Ishikawa (cell line): ENCODE measurements around the gene CABP4.

Source experiments
- CEBPB ChIP-seq: IDR thresholded peaks from 2 replicates; pipeline ENCODE4 v1.6.1; 2012
- CREB1 ChIP-seq: IDR thresholded peaks from 2 replicates; pipeline ENCODE4 v1.6.1; 2012; ENCODE audit warnings: low read depth
- EGR1 ChIP-seq: IDR thresholded peaks from 2 replicates; pipeline ENCODE4 v1.6.1; 2012
- EP300 ChIP-seq: IDR thresholded peaks from 2 replicates; pipeline ENCODE4 v1.6.1; 2012; ENCODE audit warnings: borderline replicate concordance
- FOXM1 ChIP-seq: IDR thresholded peaks from 2 replicates; pipeline ENCODE4 v1.6.1; 2012; ENCODE audit warnings: low read depth, borderline replicate concordance
- NFIC ChIP-seq: IDR thresholded peaks from 2 replicates; pipeline ENCODE4 v1.6.1; 2012
- RAD21 ChIP-seq: IDR thresholded peaks from 2 replicates; pipeline ENCODE4 v1.6.1; 2012; ENCODE audit warnings: low read depth
- TAF1 ChIP-seq: IDR thresholded peaks from 2 replicates; pipeline ENCODE4 v1.6.1; 2012; ENCODE audit warnings: low read depth, mild to moderate bottlenecking
- TCF12 ChIP-seq: IDR thresholded peaks from 2 replicates; pipeline ENCODE4 v1.6.1; 2012; ENCODE audit warnings: low read depth
- TEAD4 ChIP-seq: IDR thresholded peaks from 2 replicates; pipeline ENCODE4 v1.6.1; 2012
- YY1 ChIP-seq: IDR thresholded peaks from 2 replicates; pipeline ENCODE4 v1.6.1; 2012; ENCODE audit warnings: low read depth
- ZBTB7A ChIP-seq: IDR thresholded peaks from 2 replicates; pipeline ENCODE4 v1.6.1; 2012; ENCODE audit warnings: low read depth
- TF ChIP-seq, protein P1 (sequence below): IDR thresholded peaks from 2 replicates; pipeline ENCODE4 v1.6.1; 2012; ENCODE audit warnings: low read depth, mild to moderate bottlenecking
- TF ChIP-seq, protein P2 (sequence below): IDR thresholded peaks from 2 replicates; pipeline ENCODE4 v1.6.1; 2012
- TF ChIP-seq, protein P3 (sequence below): IDR thresholded peaks from 2 replicates; pipeline ENCODE4 v1.6.1; 2012

Gene CABP4

DNA sequence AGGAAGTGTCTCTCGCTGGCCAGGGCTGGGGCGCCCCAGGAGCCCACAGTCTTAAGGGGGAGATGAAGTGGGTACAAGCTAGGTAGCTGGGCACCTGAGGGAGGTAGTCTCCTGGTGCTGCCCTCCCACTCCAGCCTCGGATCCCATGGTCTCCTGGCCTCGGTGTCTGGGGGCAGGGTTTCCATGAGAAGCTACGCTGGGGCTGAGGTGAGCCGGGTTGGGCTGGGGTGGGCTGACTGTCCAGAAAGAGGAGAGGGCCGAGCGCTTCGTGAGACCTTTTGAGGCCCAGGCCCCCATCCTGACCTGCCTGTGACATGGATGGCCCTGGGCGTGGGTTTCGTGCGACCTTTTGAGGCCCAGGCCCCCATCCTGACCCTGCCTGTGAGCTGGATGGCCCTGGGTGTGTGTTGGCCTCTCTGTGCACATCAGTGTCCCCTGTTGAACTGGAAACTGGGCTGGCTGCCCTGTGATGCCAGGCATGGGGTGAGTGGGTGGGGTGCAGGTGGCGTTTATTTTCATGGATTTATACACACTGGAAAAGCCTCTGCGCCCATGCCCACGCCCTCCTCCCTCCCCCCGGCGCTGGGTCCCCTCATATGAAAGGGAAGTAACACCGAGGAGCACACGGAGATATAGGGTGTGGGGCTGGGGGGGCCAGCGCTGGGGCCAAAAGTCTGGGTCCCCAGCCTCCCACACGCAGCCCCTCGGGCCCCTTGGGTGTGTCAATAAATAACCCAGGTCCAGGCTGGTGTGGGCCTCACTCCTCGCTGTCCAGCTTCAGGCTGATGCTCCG is 36.3 kb downstream of the CABP4 start:
- TF ChIP-seq TCF12 (no peak), CEBPB (no peak)

DNA sequence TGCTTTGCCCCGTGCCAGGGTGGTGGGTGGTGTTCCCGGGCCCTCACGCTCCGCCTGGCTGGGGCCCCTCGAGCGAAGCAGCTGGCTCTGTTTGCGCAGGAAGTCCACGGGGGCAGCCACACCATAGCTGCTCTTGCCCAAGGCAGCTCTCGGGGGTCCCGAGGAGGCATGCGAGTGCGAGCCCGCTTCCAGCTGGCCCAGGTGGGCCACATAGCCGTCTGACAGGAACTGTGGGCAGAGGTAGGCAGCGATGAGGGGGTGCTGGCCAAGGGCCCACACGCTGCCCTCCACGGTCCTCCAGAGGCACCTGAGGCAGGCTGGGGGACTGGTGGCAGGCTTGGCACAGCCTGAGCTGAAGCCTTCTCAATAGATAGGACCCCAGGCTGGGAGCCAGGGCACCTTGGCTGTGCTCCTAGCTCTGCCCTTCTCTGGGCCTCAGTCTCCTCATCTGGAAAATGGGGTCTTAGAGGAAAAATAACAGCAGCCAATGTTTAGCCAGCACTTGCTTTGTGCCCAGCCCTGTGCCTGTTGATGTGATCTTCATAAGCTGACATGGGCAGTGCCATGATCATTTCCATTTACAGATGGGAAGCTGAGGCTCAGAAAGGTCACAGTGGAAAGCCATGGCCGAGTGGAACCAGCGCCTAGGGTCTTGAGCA is 37.0 kb downstream of the CABP4 start:
- TF ChIP-seq TCF12 (no peak), FOXM1 (no peak), CREB1 (no peak), NFIC (no peak), CEBPB (no peak), TAF1 (no peak)
- TF ChIP-seq, protein P1, sequence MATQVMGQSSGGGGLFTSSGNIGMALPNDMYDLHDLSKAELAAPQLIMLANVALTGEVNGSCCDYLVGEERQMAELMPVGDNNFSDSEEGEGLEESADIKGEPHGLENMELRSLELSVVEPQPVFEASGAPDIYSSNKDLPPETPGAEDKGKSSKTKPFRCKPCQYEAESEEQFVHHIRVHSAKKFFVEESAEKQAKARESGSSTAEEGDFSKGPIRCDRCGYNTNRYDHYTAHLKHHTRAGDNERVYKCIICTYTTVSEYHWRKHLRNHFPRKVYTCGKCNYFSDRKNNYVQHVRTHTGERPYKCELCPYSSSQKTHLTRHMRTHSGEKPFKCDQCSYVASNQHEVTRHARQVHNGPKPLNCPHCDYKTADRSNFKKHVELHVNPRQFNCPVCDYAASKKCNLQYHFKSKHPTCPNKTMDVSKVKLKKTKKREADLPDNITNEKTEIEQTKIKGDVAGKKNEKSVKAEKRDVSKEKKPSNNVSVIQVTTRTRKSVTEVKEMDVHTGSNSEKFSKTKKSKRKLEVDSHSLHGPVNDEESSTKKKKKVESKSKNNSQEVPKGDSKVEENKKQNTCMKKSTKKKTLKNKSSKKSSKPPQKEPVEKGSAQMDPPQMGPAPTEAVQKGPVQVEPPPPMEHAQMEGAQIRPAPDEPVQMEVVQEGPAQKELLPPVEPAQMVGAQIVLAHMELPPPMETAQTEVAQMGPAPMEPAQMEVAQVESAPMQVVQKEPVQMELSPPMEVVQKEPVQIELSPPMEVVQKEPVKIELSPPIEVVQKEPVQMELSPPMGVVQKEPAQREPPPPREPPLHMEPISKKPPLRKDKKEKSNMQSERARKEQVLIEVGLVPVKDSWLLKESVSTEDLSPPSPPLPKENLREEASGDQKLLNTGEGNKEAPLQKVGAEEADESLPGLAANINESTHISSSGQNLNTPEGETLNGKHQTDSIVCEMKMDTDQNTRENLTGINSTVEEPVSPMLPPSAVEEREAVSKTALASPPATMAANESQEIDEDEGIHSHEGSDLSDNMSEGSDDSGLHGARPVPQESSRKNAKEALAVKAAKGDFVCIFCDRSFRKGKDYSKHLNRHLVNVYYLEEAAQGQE: no peak

DNA sequence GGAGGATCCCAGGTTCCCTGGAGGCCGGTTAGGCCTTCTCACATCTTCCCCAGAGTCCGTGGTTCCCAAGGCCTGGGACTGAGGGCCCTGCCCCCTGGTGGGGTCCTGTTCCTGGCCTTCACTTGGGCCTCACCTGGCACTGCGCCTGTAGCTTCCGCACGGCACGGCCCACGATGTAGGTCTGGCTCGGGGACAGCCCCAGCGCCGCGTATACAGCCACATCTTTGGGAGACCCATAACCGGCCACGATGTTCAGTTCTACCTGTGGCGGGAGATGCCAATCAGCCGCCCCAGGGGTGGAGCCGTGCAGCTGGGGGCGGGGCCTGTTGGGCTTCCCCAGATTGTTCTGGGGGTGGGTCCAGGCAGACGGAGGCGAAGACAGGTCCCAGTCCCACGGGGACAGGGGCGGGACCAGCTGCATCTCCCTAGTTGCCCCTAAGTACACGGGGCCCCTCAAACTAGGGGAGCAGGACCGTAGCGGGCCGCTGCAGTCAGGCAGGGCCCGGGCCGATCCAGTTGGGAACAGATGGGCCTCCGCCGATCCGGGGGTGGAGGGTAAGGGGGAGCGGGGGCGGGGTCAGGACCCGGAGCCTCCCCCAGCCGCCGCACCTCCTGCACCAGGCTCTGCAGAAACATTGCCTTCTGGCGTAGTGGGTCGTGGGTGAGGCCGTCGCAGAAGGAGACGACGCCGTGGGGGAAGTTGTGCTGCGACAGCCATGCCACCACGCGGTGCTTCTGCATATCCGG is 37.8 kb downstream of the CABP4 start:
- TF ChIP-seq EP300: no peak
- no peak for TF ChIP-seq EGR1
- TF ChIP-seq, protein P2, sequence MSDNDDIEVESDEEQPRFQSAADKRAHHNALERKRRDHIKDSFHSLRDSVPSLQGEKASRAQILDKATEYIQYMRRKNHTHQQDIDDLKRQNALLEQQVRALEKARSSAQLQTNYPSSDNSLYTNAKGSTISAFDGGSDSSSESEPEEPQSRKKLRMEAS: no peak
- TF ChIP-seq NFIC: no peak
- no peak for TF ChIP-seq TCF12
- TF ChIP-seq FOXM1: no peak
- TF ChIP-seq, protein P3, sequence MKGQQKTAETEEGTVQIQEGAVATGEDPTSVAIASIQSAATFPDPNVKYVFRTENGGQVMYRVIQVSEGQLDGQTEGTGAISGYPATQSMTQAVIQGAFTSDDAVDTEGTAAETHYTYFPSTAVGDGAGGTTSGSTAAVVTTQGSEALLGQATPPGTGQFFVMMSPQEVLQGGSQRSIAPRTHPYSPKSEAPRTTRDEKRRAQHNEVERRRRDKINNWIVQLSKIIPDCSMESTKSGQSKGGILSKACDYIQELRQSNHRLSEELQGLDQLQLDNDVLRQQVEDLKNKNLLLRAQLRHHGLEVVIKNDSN: no peak
- TF ChIP-seq, protein P1: no peak
- TF ChIP-seq ZBTB7A: no peak
- TF ChIP-seq CEBPB: no peak
- no peak for TF ChIP-seq TEAD4
- no peak for TF ChIP-seq CREB1
- TF ChIP-seq YY1: no peak
- TF ChIP-seq RAD21: no peak
- TF ChIP-seq TAF1: no peak

DNA sequence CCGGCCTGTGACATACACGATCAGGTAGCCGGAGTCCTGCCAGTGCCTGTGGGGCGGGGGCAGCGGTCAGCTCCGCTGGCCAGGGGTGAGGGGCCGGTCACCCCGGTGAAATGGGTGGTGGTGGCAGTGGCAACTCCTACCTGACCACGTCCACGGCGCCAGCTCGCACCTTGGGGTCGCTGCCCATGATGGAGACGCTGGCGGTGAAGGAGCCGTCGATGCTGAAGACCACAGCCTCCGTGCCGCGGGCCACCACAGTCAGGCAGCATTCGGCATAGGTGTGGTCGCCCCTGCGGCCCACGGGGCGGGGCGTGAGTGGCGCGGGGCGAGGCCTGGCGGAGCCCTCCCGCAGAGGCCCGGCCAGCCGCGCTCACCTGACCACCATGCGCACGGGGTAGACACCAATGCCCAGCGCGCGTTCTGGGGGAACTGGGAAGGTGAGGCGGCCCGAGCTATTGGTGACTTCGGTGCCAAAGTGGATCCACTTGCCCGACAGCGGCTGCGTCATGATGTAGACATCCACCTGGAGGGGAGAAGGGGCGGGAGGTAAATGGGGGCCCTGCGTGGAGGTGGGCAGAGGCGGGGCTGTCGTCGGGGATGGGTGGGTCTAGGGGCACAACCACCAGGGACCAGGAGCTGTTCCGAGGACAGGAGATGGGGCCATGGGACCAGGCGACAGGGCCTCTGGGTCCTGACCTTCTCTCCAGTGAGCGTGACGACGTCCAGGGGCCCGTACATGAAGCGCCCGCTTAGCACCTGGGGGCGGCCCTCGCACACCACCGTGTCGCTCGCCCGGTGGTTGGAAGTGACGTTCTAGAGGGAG is 38.6 kb downstream of the CABP4 start:
- no peak for TF ChIP-seq EP300
- TF ChIP-seq EGR1: no peak
- no peak for TF ChIP-seq CEBPB
- TF ChIP-seq YY1: no peak
- TF ChIP-seq FOXM1: no peak
- TF ChIP-seq, protein P3: no peak
- TF ChIP-seq, protein P1: no peak
- TF ChIP-seq NFIC: no peak
- no peak for TF ChIP-seq TCF12
- TF ChIP-seq ZBTB7A: no peak
- TF ChIP-seq TEAD4: no peak
- no peak for TF ChIP-seq CREB1
- TF ChIP-seq, protein P2: no peak
- TF ChIP-seq RAD21: no peak
- no peak for TF ChIP-seq TAF1
